Brain microvascular endothelial cell (primary cell): ENCODE measurements around the gene CALHM2.
"Not testable (repeated sequence)": the region's sequence is repeated elsewhere in the genome, so short reads cannot be mapped to it uniquely, and the experiment has no call there.

Experiments
- DNase-seq: peaks from one replicate; pipeline ENCODE4 v3.0.0-alpha.2; 2020
- H3K27ac ChIP-seq: fragments of 250-450 bp; sonication (Bioruptor Pico); 2 replicates; pipeline ENCODE4 v1.5.1; 2020; ENCODE audit warnings: mild to moderate bottlenecking, moderate library complexity
- H3K27me3 ChIP-seq: fragments of 250-450 bp; sonication (Bioruptor Pico); replicated peaks from 2 replicates; pipeline ENCODE4 v1.5.1; 2020; ENCODE audit warnings: mild to moderate bottlenecking
- H3K36me3 ChIP-seq: fragments of 250-450 bp; sonication (Bioruptor Pico); replicated peaks from 2 replicates; pipeline ENCODE4 v1.5.1; 2020; ENCODE audit warnings: mild to moderate bottlenecking
- H3K4me3 ChIP-seq: 2 replicates; pipeline ENCODE4 v1.5.1; 2011; ENCODE audit warnings: low read depth, mild to moderate bottlenecking, control low read depth, low read length, moderate library complexity
- in situ Hi-C: cut with HindIII; loops from 2 replicates; pipeline ENCODE4 v1.10.0; 2017; ENCODE audit warnings: low sequenced_read_pairs, low pct_ligation_motif_present
- TF ChIP-seq, protein P1 (sequence below): IDR thresholded peaks from 2 replicates; pipeline ENCODE4 v1.5.1; 2011; ENCODE audit warnings: low read depth, mild to moderate bottlenecking, moderate library complexity, low read length, control low read depth, inconsistent platforms; ENCODE audit errors: missing control alignments

CALHM2 gene

DNA sequence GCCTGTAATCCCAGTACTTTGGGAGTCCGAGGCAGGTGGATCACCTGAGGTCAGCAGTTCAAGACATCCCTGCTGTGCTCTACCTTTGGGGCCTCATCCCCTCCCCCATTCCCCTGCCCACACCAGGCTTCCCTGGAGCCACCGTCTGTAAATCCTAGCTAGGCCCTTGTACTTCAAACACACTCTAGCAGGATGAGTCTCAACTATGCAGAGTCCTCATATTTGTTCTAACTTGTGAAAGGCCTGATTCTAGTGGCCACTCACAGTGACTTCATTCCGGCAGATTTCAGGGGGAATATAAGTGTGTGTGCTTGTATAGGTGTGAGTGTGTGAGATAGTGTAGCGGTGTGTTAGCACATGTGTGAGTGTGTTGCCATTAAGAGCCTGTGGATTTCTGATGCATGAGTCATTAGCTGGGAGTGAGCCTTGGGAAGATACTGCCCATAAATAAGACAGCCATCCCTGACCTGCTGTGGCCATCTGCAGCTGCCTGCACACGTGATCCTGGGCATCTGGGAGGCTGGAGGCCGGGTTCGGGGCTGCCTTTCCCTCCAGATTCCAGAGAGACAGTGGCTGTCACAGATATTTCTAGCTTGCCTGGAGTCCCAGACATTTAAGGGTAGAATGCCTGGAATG, 39.7 kb upstream of the CALHM2 start:
- H3K27ac ChIP-seq, result no peak overlapping the region
- DNase-seq, result peak; percentile 85
- H3K27me3 ChIP-seq, result peaks cover 44% of the 10 kb centered on the region
- no peak overlapping the region for H3K4me3 ChIP-seq
- no peaks in the 10 kb centered on the region for H3K36me3 ChIP-seq
- TF ChIP-seq, protein P1, sequence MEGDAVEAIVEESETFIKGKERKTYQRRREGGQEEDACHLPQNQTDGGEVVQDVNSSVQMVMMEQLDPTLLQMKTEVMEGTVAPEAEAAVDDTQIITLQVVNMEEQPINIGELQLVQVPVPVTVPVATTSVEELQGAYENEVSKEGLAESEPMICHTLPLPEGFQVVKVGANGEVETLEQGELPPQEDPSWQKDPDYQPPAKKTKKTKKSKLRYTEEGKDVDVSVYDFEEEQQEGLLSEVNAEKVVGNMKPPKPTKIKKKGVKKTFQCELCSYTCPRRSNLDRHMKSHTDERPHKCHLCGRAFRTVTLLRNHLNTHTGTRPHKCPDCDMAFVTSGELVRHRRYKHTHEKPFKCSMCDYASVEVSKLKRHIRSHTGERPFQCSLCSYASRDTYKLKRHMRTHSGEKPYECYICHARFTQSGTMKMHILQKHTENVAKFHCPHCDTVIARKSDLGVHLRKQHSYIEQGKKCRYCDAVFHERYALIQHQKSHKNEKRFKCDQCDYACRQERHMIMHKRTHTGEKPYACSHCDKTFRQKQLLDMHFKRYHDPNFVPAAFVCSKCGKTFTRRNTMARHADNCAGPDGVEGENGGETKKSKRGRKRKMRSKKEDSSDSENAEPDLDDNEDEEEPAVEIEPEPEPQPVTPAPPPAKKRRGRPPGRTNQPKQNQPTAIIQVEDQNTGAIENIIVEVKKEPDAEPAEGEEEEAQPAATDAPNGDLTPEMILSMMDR, result no peak
- in situ Hi-C loops, result loop anchor here (5.0 kb wide), 1 partner anchor 40 kb away; the partner anchor contains the start of gene CALHM2

DNA sequence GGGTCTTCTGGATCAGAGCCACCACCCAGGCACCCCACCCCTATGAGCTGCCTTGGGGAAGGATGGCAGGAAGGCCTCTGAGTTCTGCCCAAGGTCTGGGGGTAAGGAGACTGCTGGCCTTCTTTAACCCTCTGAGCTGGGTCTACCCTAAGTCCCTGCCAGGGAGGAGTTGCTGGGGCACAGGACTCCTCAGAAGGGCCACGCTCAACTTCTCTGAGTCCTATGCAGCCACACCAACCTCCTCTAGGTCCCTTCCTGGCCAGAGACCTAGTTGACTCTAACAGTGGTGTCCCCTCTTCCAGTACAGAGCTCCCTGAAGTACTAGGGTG, 38.8 kb upstream of the CALHM2 start:
- no peak for DNase-seq
- in situ Hi-C loops, result loop anchor here (5.0 kb wide), 1 partner anchor 39 kb away; the partner anchor contains the start of gene CALHM2
- TF ChIP-seq, protein P1, result no peak
- H3K4me3 ChIP-seq, result no peak overlapping the region
- H3K27me3 ChIP-seq, result peaks cover 37% of the 10 kb centered on the region
- H3K27ac ChIP-seq, result no peak overlapping the region
- no peaks in the 10 kb centered on the region for H3K36me3 ChIP-seq

DNA sequence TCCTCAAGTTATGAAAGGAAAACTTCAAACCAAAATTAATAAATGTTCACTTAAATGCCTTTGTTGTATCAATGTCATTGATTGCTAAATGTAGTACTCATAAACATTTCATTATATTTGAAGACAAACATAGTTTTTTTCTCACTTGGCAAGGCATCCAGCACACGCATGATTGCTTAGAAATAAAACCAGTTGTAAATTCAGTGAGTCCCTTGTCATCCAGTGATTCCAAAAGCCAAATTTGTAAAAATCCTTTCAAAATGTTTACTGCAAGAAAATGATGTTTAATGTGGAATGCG, 35.2 kb upstream of the CALHM2 start:
- TF ChIP-seq, protein P1, result no peak
- Histone ChIP-seq H3K4me3 (no peak overlapping the region), H3K36me3 (no peaks in the 10 kb centered on the region), H3K27me3 (peaks cover 4% of the 10 kb centered on the region), H3K27ac (no peak overlapping the region)
- no peak for DNase-seq
- in situ Hi-C loops, result no loop called here

DNA sequence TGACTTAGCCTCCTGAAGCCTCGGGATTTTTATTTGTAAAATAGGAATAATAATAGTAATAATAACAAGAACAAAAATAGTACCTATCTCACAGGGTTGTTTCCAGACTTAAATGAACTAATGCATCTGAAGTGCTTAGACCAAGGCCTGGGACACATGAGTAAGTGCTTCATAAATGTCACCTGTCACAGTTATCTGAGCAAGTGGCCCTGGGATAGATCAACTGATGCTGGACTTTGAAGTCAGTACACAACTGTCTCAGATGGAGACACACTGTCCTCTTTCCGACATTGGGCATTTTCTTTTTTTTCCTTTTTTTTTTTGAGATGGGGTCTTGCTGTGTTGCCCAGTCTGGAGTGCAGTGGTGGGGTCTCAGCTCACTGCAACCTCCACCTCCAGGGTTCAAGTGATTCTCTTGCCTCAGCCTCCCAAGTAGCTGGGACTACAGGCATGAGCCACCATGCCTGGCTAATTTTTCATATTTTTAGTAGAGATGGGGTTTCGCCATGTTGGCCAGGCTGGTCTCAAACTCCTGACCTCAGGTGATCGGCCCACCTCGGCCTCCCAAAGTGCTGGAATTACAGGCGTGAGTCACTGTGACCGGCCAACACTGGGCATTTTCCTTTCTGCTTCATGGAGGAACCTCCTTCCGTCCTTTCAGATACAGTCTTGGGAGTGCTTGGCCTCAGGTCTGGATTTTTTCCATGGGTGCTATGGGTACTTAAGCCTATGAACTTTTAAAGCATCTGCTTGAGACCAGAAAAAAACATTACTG, 34.7 kb upstream of the CALHM2 start:
- H3K27ac ChIP-seq, DNase-seq, in situ Hi-C loops: not testable (repeated sequence)

DNA sequence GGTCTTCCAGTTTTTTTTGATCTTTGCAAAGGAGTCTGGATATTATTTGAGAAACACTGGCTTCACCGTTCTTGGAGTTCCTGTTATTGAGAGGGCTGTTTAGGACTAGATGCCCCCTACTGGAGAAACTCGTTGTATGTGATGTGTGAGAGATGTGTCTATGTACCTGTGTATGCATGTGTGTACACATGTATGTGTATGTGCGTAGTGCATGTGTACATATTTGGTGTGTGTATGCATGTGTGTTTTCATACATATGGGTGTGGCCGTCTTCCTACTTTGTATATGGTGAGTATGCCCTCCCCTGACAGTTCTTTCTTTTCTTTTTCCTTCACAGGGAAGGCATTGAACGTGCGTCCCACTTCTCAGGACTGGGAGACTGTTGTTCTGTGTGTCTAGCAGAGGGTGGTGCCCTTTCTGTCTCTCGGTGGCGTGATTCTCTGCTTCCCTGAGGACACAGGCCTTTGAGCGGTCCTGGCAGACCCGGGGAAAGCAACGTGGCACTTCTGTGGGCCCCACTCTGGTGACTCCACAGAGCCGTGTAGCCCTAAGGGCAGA, 29.9 kb upstream of the CALHM2 start:
- TF ChIP-seq, protein P1, result peak; percentile 71
- Histone ChIP-seq H3K27ac (no peak overlapping the region), H3K4me3 (no peak overlapping the region), H3K27me3 (no peaks in the 10 kb centered on the region), H3K36me3 (no peaks in the 10 kb centered on the region)
- peak; percentile 57 for DNase-seq
- in situ Hi-C loops, result no loop called here

More for the DNA sequence above, 34.7 kb upstream of the CALHM2 start:
- H3K4me3 ChIP-seq, H3K27me3 ChIP-seq, H3K36me3 ChIP-seq: not testable (repeated sequence)

DNA sequence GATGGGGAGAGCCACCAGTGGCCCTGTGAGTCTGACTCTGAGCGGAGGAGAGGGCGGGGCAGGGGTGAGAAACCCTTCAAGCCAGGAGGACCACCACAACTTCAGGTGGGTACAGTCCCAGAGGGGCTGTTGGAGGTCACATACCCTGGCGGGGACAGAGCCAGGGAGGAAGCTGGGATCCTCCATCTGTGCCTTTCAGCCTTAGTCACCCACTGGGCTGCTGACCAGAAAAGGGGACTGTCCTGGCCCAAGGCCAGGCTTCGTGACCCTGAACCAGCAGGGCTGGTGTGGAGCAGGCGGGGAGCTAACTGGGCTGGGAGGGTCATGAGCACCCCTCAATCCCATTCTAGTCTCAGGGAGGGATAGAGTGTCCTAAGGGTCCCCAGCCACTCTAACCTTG, 28.4 kb upstream of the CALHM2 start:
- TF ChIP-seq, protein P1, result no peak
- Histone ChIP-seq H3K27ac (no peak overlapping the region), H3K27me3 (no peaks in the 10 kb centered on the region), H3K36me3 (no peaks in the 10 kb centered on the region), H3K4me3 (no peak overlapping the region)
- no peak for DNase-seq
- in situ Hi-C loops, result no loop called here
